Left ventricle myocardium inferior (tissue), 1 donor: Measurements from ENCODE around the gene CORO6. TPM values are rescaled to one million over a fixed set of nuclear protein-coding genes. Genes with fewer than 3 reads are reported as not detected.
"Not testable (repeated sequence)": the region's sequence is repeated elsewhere in the genome, so short reads cannot be mapped to it uniquely, and the experiment has no call there.

Source experiments
- DNase-seq: peaks from one replicate; pipeline ENCODE4 v3.0.0-alpha.2; 2020
- H3K27ac ChIP-seq: fragments of 200-600 bp; replicated peaks from 2 replicates; pipeline ENCODE4 v1.8.0; 2021
- H3K27me3 ChIP-seq: fragments of 200-600 bp; 2 replicates; pipeline ENCODE4 v1.8.0; 2021; ENCODE audit warnings: low read depth
- H3K36me3 ChIP-seq: fragments of 200-600 bp; 2 replicates; pipeline ENCODE4 v1.8.0; 2021
- H3K4me1 ChIP-seq: fragments of 200-600 bp; 2 replicates; pipeline ENCODE4 v1.8.0; 2021
- H3K4me3 ChIP-seq: fragments of 200-600 bp; 2 replicates; pipeline ENCODE4 v1.8.0; 2021; ENCODE audit warnings: mild to moderate bottlenecking, moderate library complexity
- H3K9me3 ChIP-seq: fragments of 200-600 bp; replicated peaks from 2 replicates; pipeline ENCODE4 v1.8.0; 2021
- intact Hi-C: fragments of 100-400 bp; cut with micrococcal nuclease; formaldehyde crosslinking; loops from one replicate; pipeline ENCODE4 v1.11.0; 2022
- total RNA-seq: library from RNA; stranded (reverse); fragmentation: NEBNext Ultra II Directional; extraction: Animal tissue kit (Norgen Biotek cat#: 25700); gene quantifications from one replicate; pipeline ENCODE4 v1.2.1, GENCODE V29; 2021
- TF ChIP-seq, protein P1 (sequence below): fragments of 200-600 bp; IDR thresholded peaks from 2 replicates; pipeline ENCODE4 v1.8.0; 2021; ENCODE audit warnings: antibody characterized with exemption, mild to moderate bottlenecking, borderline replicate concordance
- donor health status: DM: no; HTN: yes; CAD: no; lungs with severe emphysema.

CORO6 gene
- total RNA-seq, 1 donor from 2014 or later: 101 TPM

DNA sequence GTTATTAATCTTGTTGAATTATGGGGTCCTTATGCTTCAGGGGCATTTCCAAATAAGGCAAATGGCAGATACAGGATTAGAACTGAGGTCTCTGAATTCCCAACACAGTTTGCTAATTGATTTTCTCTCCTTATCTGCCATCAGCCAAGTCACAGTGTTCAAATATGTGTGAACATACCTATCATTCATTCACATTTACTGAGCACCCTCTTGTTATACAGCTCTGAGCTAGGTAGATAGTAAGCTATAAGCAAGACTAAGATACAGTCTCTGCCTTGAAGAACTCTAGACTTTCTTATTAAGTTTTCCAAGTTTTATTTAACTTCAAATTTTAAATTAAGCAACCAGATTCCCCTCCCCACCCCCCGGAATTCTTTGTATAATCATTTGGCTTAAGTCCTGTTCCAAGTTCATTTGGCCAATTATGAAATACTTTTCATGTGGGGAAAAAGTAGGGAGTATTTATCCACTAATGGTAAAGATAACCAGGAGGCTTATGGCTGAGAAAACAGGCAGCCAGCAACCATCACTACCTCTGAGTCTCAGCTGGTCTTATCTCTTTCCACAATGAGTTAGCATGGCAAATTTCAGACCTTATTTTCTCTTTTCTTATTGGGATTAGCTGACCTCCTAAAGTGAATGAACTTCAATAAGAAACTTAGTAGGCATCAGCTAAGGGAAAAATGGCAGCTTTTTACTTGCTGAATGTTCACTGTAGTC, 31.4 kb upstream of the CORO6 start:
- H3K4me1 ChIP-seq: peaks cover 21% of the 10 kb centered on the region
- no peaks in the 10 kb centered on the region for H3K27me3 ChIP-seq
- H3K27ac ChIP-seq: peak overlapping the region; percentile 56
- DNase-seq: no peak
- H3K4me3 ChIP-seq: no peak overlapping the region
- intact Hi-C loops: no loop called here
- TF ChIP-seq, protein P1, sequence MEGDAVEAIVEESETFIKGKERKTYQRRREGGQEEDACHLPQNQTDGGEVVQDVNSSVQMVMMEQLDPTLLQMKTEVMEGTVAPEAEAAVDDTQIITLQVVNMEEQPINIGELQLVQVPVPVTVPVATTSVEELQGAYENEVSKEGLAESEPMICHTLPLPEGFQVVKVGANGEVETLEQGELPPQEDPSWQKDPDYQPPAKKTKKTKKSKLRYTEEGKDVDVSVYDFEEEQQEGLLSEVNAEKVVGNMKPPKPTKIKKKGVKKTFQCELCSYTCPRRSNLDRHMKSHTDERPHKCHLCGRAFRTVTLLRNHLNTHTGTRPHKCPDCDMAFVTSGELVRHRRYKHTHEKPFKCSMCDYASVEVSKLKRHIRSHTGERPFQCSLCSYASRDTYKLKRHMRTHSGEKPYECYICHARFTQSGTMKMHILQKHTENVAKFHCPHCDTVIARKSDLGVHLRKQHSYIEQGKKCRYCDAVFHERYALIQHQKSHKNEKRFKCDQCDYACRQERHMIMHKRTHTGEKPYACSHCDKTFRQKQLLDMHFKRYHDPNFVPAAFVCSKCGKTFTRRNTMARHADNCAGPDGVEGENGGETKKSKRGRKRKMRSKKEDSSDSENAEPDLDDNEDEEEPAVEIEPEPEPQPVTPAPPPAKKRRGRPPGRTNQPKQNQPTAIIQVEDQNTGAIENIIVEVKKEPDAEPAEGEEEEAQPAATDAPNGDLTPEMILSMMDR: no peak
- H3K9me3 ChIP-seq: no peaks in the 10 kb centered on the region
- H3K36me3 ChIP-seq: peaks cover 67% of the 10 kb centered on the region

DNA sequence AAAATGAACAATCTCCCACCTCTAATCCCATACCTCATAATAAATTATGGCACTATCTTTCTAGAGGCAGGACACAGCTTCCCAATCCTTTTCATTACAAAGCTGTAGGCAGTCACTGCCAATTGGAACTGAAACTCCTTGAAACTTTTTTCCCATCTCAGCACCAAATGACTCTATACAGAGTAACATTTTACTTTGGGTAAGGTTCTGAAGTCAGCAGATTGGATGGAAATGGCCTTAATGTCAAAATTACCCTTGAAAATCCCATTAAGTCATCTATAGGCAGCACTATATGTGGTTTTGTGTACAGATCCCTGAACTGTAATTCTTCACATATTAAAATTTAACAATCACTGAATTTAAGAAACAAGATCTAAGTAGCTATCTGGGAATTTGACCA, 30.3 kb upstream of the CORO6 start:
- Histone ChIP-seq H3K4me3 (no peak overlapping the region), H3K4me1 (peaks cover 21% of the 10 kb centered on the region), H3K9me3 (no peaks in the 10 kb centered on the region), H3K36me3 (peaks cover 72% of the 10 kb centered on the region), H3K27ac (peak overlapping the region; percentile 56), H3K27me3 (no peaks in the 10 kb centered on the region)
- intact Hi-C loops: no loop called here
- no peak for DNase-seq
- TF ChIP-seq, protein P1: no peak

DNA sequence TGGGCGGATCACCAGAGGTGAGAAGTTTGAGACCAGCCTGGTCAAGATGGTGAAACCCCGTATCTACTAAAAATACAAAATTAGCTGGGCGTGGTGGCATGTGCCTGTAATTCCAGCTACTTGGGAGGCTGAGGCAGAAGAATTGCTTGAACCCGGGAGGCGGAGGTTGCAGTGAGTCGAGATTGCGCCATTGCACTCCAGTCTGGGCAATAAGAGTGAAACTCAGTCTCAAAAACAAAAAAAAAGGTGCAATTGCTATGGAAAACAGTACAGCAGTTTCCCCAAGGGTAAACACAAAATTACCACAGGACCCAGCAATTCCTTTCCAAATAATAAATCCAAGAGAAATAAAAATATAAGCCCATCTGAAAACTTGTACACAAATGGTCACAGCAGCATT, 29.2 kb upstream of the CORO6 start:
- H3K4me3 ChIP-seq, intact Hi-C loops, H3K27me3 ChIP-seq, H3K9me3 ChIP-seq, DNase-seq: not testable (repeated sequence)
- Histone ChIP-seq H3K36me3 (peaks cover 77% of the 10 kb centered on the region), H3K27ac (peak overlapping the region; percentile 93), H3K4me1 (peaks cover 22% of the 10 kb centered on the region)

DNA sequence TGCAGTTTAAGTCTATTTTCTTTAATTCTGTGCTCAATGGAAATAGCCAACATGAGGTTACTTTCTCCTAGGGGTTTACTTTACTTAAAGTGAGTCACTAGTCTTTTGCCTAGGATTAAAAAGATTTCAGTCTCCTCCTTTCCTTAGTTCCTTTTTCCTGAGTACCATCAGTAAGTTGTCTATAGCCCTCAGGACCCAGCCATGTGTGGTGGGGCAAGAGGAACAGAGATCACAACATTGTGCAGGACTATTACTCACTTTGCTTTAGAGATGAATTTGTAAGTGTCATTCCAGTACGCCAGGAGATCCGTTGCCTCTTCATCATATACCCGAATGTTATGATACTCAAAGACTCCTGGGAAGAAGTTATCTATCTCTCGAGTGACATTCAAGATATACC, 27.7 kb upstream of the CORO6 start:
- no peak for DNase-seq
- H3K4me1 ChIP-seq: peaks cover 37% of the 10 kb centered on the region
- peak overlapping the region; percentile 93 for H3K27ac ChIP-seq
- H3K27me3 ChIP-seq: no peaks in the 10 kb centered on the region
- no peak overlapping the region for H3K4me3 ChIP-seq
- H3K36me3 ChIP-seq: peaks cover 68% of the 10 kb centered on the region
- intact Hi-C loops: no loop called here
- TF ChIP-seq, protein P1: no peak
- no peaks in the 10 kb centered on the region for H3K9me3 ChIP-seq

DNA sequence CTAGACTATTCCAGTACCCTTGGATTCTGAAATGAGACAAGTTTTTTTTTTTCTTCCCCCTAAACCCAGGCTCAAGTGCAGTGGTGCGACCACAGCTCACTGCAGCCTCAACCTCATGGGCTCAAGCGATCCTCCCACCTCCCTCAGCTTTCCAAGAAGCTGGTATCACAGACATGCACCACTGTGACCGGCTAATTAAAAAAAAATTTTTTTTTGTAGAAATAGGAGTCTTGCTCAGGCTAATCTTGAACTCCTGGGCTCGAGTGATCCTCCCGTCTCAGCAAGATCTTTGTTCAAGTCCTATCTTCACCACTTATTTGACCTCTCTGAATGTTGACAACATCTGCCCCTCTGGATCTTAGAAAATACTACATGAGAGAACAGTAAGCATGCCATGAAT, 26.6 kb upstream of the CORO6 start:
- DNase-seq: no peak
- Histone ChIP-seq H3K27me3 (no peaks in the 10 kb centered on the region), H3K27ac (peak overlapping the region; percentile 93), H3K4me3 (no peak overlapping the region), H3K36me3 (peaks cover 58% of the 10 kb centered on the region), H3K4me1 (peaks cover 41% of the 10 kb centered on the region), H3K9me3 (no peaks in the 10 kb centered on the region)
- intact Hi-C loops: loop anchor here (10.0 kb wide), 1 partner anchor 105 kb away; no protein-coding TSS in a partner anchor
- TF ChIP-seq, protein P1: no peak

DNA sequence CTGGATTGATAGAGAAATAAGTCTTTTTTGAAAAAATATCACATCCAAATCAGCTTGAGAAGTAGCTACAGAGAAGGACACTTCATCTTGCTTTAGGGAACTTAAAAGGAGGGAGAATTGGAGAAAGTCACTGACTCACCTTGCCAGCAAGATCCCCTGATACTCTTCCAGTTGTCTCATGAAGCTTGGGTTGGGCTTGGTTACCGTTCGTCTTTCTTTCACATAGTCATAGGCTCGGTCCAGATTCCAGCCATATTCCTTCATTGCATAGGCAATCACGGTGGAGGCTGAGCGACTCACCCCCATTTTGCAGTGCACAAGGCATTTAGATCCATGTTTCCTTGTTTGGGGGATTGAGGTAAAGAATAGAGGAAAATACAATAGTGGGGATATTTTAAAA, 25.3 kb upstream of the CORO6 start:
- TF ChIP-seq, protein P1: no peak
- H3K27me3 ChIP-seq: no peaks in the 10 kb centered on the region
- H3K4me1 ChIP-seq: peaks cover 49% of the 10 kb centered on the region
- no peaks in the 10 kb centered on the region for H3K9me3 ChIP-seq
- H3K4me3 ChIP-seq: no peak overlapping the region
- H3K36me3 ChIP-seq: peaks cover 51% of the 10 kb centered on the region
- H3K27ac ChIP-seq: peak overlapping the region; percentile 93
- intact Hi-C loops: loop anchor here (10.0 kb wide), 1 partner anchor 107 kb away; no protein-coding TSS in a partner anchor
- DNase-seq: no peak
